H1 (cell line): ENCODE measurements around the gene ST3GAL3.

Experiments used
- CBX8 ChIP-seq: fragments of 300-800, 300-1000 bp; sonication (generic); IDR thresholded peaks from 2 replicates; pipeline ENCODE4 v1.7.1; 2016; ENCODE audit warnings: low read depth, low read length, borderline replicate concordance
- CHD2 ChIP-seq: IDR thresholded peaks from 2 replicates; pipeline ENCODE4 v1.6.1; 2012; ENCODE audit warnings: low read length, improper control_type of control experiment
- EGR1 ChIP-seq: IDR thresholded peaks from 2 replicates; pipeline ENCODE4 v1.6.1; 2011; ENCODE audit warnings: low read depth, low read length, borderline replicate concordance
- EZH2 ChIP-seq: fragments of 200-600 bp; sonication (generic); IDR thresholded peaks from 2 replicates; pipeline ENCODE4 v1.7.1; 2012; ENCODE audit warnings: low read depth, mild to moderate bottlenecking, moderate library complexity, low read length, inconsistent platforms; ENCODE audit not compliant: severe bottlenecking
- JUND ChIP-seq: IDR thresholded peaks from 2 replicates; pipeline ENCODE4 v1.6.1; 2011; ENCODE audit warnings: mild to moderate bottlenecking, improper control_type of control experiment, low read length
- POLR2A ChIP-seq, 2 experiments: IDR thresholded peaks; 1 replicate in 1 of 2; 2 replicates in 1 of 2; pipeline ENCODE4 v1.6.1; 2011; ENCODE audit warnings: low read depth in 2 of 2, low read length in 2 of 2, mild to moderate bottlenecking in 2 of 2; ENCODE audit errors: control extremely low read depth in 1 of 2
- POLR2AphosphoS5 ChIP-seq: IDR thresholded peaks from 2 replicates; pipeline ENCODE4 v1.6.1; 2011; ENCODE audit warnings: low read depth, low read length
- SUZ12 ChIP-seq: fragments of 200-600 bp; sonication (generic); IDR thresholded peaks from 2 replicates; pipeline ENCODE4 v1.6.1; 2012; ENCODE audit warnings: mild to moderate bottlenecking, inconsistent platforms, low read length, moderate library complexity, mixed read lengths
- TCF12 ChIP-seq: IDR thresholded peaks from 2 replicates; pipeline ENCODE4 v1.6.1; 2011; ENCODE audit warnings: low read depth, mild to moderate bottlenecking, low read length
- TF ChIP-seq, protein P1 (sequence below), 3 experiments: IDR thresholded peaks; 1 replicate in 2 of 3; 2 replicates in 1 of 3; pipeline versions ENCODE4 v1.5.1 to v1.6.1; 2011; ENCODE audit warnings: low read length in 3 of 3, mild to moderate bottlenecking in 3 of 3, inconsistent platforms in 2 of 3, low read depth in 1 of 3, moderate library complexity in 1 of 3; ENCODE audit not compliant: insufficient read depth in 1 of 3; ENCODE audit errors: control extremely low read depth in 1 of 3

GRCh38 chr1:43773821-43774220, 66.5 kb downstream of the ST3GAL3 start:
- TF ChIP-seq SUZ12 (no peak), CHD2 (no peak), CBX8 (no peak), POLR2A (IDR thresholded peaks at IDR 0.05; ENCODE audit: control extremely low read depth in 1 of 2, low read depth in 2 of 2, low read length in 2 of 2) (no peak), JUND (no peak), TCF12 (no peak), EGR1 (no peak), POLR2AphosphoS5 (no peak), EZH2 (no peak)
- TF ChIP-seq, protein P1, sequence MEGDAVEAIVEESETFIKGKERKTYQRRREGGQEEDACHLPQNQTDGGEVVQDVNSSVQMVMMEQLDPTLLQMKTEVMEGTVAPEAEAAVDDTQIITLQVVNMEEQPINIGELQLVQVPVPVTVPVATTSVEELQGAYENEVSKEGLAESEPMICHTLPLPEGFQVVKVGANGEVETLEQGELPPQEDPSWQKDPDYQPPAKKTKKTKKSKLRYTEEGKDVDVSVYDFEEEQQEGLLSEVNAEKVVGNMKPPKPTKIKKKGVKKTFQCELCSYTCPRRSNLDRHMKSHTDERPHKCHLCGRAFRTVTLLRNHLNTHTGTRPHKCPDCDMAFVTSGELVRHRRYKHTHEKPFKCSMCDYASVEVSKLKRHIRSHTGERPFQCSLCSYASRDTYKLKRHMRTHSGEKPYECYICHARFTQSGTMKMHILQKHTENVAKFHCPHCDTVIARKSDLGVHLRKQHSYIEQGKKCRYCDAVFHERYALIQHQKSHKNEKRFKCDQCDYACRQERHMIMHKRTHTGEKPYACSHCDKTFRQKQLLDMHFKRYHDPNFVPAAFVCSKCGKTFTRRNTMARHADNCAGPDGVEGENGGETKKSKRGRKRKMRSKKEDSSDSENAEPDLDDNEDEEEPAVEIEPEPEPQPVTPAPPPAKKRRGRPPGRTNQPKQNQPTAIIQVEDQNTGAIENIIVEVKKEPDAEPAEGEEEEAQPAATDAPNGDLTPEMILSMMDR (IDR thresholded peaks at IDR 0.05; ENCODE audit: control extremely low read depth in 1 of 3, insufficient read depth in 1 of 3, low read depth in 1 of 3, low read length in 3 of 3): no peak
